Fibroblast of the aortic adventitia (primary cell): ENCODE measurements around the gene ZNHIT1. TPM values are rescaled to one million over a fixed set of nuclear protein-coding genes. Genes with fewer than 3 reads are reported as not detected.

ENCODE experiments used
- DNase-seq: peaks from one replicate; pipeline ENCODE4 v3.0.0-alpha.2; 2010; ENCODE audit warnings: low read depth
- H3K4me3 ChIP-seq: 2 replicates; pipeline ENCODE4 v1.5.1; 2011; ENCODE audit warnings: low read depth, mild to moderate bottlenecking, control low read depth, low read length, moderate library complexity
- total RNA-seq: library from RNA; depleted of rRNA; stranded (reverse); fragments of >200 nt; gene quantifications from 2 replicates; pipeline ENCODE4 v1.2.3, GENCODE V29; 2012; ENCODE audit warnings: low replicate concordance
- TF ChIP-seq, protein P1 (sequence below): IDR thresholded peaks from 2 replicates; pipeline ENCODE4 v1.5.1; 2011; ENCODE audit warnings: mild to moderate bottlenecking, low read length, control low read depth, inconsistent platforms; ENCODE audit not compliant: insufficient read depth

The ZNHIT1 gene
- total RNA-seq, 1 donor = 75.6 TPM

DNA sequence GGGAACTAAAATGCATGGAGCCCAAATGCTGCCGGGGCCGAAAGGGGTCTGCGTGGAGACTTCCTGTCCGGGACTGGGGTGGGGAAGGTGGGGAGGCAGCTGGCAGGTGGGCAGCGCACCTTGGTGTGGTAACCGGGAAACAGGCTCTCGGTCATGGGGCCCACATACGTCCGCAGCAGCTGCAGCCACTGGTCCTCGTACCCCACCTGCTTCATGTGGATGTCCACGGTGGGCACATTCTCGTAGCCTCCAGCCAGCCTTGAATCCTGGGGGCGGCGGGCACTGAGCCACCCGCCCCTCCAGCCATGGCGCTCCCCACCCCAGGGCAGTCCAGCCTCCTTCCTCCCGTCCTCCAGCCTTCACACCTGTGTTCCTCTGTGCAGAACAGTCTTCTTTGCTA is 10.5 kb upstream of the ZNHIT1 start:
- no peak for DNase-seq
- TF ChIP-seq, protein P1, sequence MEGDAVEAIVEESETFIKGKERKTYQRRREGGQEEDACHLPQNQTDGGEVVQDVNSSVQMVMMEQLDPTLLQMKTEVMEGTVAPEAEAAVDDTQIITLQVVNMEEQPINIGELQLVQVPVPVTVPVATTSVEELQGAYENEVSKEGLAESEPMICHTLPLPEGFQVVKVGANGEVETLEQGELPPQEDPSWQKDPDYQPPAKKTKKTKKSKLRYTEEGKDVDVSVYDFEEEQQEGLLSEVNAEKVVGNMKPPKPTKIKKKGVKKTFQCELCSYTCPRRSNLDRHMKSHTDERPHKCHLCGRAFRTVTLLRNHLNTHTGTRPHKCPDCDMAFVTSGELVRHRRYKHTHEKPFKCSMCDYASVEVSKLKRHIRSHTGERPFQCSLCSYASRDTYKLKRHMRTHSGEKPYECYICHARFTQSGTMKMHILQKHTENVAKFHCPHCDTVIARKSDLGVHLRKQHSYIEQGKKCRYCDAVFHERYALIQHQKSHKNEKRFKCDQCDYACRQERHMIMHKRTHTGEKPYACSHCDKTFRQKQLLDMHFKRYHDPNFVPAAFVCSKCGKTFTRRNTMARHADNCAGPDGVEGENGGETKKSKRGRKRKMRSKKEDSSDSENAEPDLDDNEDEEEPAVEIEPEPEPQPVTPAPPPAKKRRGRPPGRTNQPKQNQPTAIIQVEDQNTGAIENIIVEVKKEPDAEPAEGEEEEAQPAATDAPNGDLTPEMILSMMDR = no peak
- H3K4me3 ChIP-seq = no peak overlapping the region

GRCh38 chr7:101208794-101209193 is 9.2 kb upstream of the ZNHIT1 start:
- no peak overlapping the region for H3K4me3 ChIP-seq
- DNase-seq = no peak
- TF ChIP-seq, protein P1 = no peak

DNA sequence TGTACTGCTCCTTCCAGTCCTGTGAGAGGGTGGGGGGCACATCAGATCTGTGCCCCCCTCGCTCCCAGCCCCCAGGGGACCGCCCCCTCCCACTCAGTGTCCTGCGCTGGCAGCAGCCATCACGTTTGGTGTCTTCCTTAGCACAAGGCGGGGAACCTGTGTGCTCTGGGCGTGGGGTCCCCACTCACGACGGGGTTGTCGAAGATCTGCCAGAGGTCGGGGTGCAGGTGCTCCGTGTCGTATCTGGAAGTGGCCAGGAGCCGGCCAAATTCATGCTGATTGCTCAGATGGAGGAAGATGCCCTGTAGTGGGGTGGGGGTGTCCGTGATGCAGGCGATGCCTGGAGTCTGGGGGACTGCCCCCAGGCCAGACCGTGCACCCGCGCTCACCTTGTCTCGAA is 7.8 kb upstream of the ZNHIT1 start:
- no peak overlapping the region for H3K4me3 ChIP-seq
- DNase-seq = no peak
- TF ChIP-seq, protein P1 = no peak

GRCh38 chr7:101211501-101211900 is 6.5 kb upstream of the ZNHIT1 start:
- DNase-seq = no peak
- TF ChIP-seq, protein P1 = no peak
- no peak overlapping the region for H3K4me3 ChIP-seq

DNA sequence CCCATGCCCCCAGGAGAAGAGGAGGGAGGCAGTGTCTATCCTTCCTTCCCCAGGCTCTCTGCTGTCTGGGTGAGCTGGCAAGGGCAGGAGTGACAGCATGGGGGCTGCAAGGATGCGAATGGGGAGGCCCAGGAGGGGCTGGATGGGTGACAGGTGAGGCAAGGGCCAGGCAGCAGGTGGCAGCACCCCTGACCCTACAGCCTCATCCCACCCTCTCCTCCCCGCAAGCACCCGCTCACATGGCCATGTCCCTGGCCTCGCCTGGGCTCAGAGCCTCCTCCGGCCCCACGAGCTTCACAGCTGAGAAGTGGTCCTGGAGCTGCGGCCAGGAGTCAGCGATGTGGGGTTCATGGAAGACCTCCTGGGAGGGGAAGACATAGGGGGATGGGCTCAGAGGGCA is 6.0 kb upstream of the ZNHIT1 start:
- TF ChIP-seq, protein P1 = no peak
- H3K4me3 ChIP-seq = no peak overlapping the region
- DNase-seq = no peak

GRCh38 chr7:101216001-101216859 is 1.7 kb upstream of the ZNHIT1 start:
- DNase-seq = no peak
- TF ChIP-seq, protein P1 = no peak
- peak overlapping the region; percentile 88 for H3K4me3 ChIP-seq
